ENCODE measurements around the gene NKAIN1. TPM values are rescaled to one million over a fixed set of nuclear protein-coding genes. Genes with fewer than 3 reads are reported as not detected.
A peak's percentile ranks its signal among the peaks of the same experiment; 100 is the strongest.

Gene NKAIN1
- total RNA-seq, 1 experiment from 2014 or later, result 1.1 TPM

- Histone ChIP-seq H3K27me3 (ENCODE audit: insufficient read depth, low read length) (no peaks in the 10 kb centered on the region), H3K79me2 (ENCODE audit: insufficient read depth, low read length) (no peaks in the 10 kb centered on the region), H3K9me2 (ENCODE audit: insufficient read depth) (no peaks in the 10 kb centered on the region), H3K27ac (ENCODE audit: low read depth, low read length) (no peak overlapping the region), H3K4me1 (ENCODE audit: control insufficient read depth in 1 of 2, insufficient read depth in 2 of 2, low read length in 2 of 2) (peaks cover 9 to 21% of the 10 kb centered on the region in 2 experiments), H3K9me3 (ENCODE audit: control insufficient read depth in 1 of 2, insufficient read depth in 1 of 2, low read depth in 1 of 2, low read length in 2 of 2) (no peaks in the 10 kb centered on the region), H3K4me3 (replicated peaks in 1 of 2; ENCODE audit: low read depth in 1 of 2, low read length in 2 of 2) (no peak overlapping the region), H4K20me1 (ENCODE audit: insufficient read depth) (no peaks in the 10 kb centered on the region), H2AFZ (ENCODE audit: low read depth, low read length, poor library complexity, severe bottlenecking) (peak overlapping the region; percentile 61), H3K36me3 (ENCODE audit: control insufficient read depth in 1 of 2, insufficient read depth in 2 of 2, low read length in 2 of 2) (no peaks in the 10 kb centered on the region), H3K9ac (ENCODE audit: low read length) (no peak overlapping the region), H3K4me2 (ENCODE audit: low read length) (peak overlapping the region; percentile 7; the same call in 1 of the 2 replicates)
- no peak for ATAC-seq
- POLR2A ChIA-PET, result no interaction called here
- RAD21 ChIA-PET (ENCODE audit: low non-redundant PET in 1 of 2, low total read pairs in 2 of 2, uncharacterized antibody in 2 of 2, unreplicated experiment in 2 of 2), result no interaction called here
- CTCF ChIA-PET, result interaction anchor here (1.2 to 2.7 kb wide), 2 partner anchors 10 to 29 kb away, joined by 3 to 8 read pairs; no protein-coding TSS in a partner anchor
- no peak for TF ChIP-seq ATF3 (IDR thresholded peaks at IDR 0.05)
- TF ChIP-seq CBX3 (IDR thresholded peaks at IDR 0.05; ENCODE audit: low read depth), result no peak
- no peak for TF ChIP-seq EGR1 (IDR thresholded peaks at IDR 0.05; ENCODE audit: low read depth)
- TF ChIP-seq ZNF274 (IDR thresholded peaks at IDR 0.05; ENCODE audit: low read depth, low read length), result no peak
- intact Hi-C loops (cut with micrococcal nuclease), result loop anchor here (10.0 kb wide), 1 partner anchor 87 kb away; the partner anchor contains the start of gene PUM1
- DNase-seq (ENCODE audit: low read depth, low spot score), result no peak
- no TSS peak for BruUV-seq (replicated peaks)
Observed at GRCh38 chr1:31152181-31152795, 87.4 kb downstream of the NKAIN1 start.

- ChIA-PET POLR2A (no interaction called here), CTCF (interaction anchor here (1.2 to 2.7 kb wide), 2 partner anchors 11 to 30 kb away, joined by 3 to 8 read pairs; no protein-coding TSS in a partner anchor), RAD21 (ENCODE audit: low non-redundant PET in 1 of 2, low total read pairs in 2 of 2, uncharacterized antibody in 2 of 2, unreplicated experiment in 2 of 2) (no interaction called here)
- no peaks in the 10 kb centered on the region for H3K36me3 ChIP-seq (ENCODE audit: control insufficient read depth in 1 of 2, insufficient read depth in 2 of 2, low read length in 2 of 2)
- ATAC-seq, result no peak
- no peaks in the 10 kb centered on the region for H3K79me2 ChIP-seq (ENCODE audit: insufficient read depth, low read length)
- no peak for DNase-seq (ENCODE audit: low read depth, low spot score)
- H3K9ac ChIP-seq (ENCODE audit: low read length), result no peak overlapping the region
- H3K27me3 ChIP-seq (ENCODE audit: insufficient read depth, low read length), result no peaks in the 10 kb centered on the region
- H3K4me3 ChIP-seq (replicated peaks in 1 of 2; ENCODE audit: low read depth in 1 of 2, low read length in 2 of 2), result no peak overlapping the region
- no peaks in the 10 kb centered on the region for H3K9me3 ChIP-seq (ENCODE audit: control insufficient read depth in 1 of 2, insufficient read depth in 1 of 2, low read depth in 1 of 2, low read length in 2 of 2)
- peaks cover 9 to 21% of the 10 kb centered on the region in 2 experiments for H3K4me1 ChIP-seq (ENCODE audit: control insufficient read depth in 1 of 2, insufficient read depth in 2 of 2, low read length in 2 of 2)
- H2AFZ ChIP-seq (ENCODE audit: low read depth, low read length, poor library complexity, severe bottlenecking), result no peak overlapping the region
- H3K9me2 ChIP-seq (ENCODE audit: insufficient read depth), result no peaks in the 10 kb centered on the region
- intact Hi-C loops (cut with micrococcal nuclease), result loop anchor here (10.0 kb wide), 1 partner anchor 87 kb away; the partner anchor contains the start of gene PUM1
- no peaks in the 10 kb centered on the region for H4K20me1 ChIP-seq (ENCODE audit: insufficient read depth)
- no TSS peak for BruUV-seq (replicated peaks)
- H3K27ac ChIP-seq (ENCODE audit: low read depth, low read length), result no peak overlapping the region
- H3K4me2 ChIP-seq (ENCODE audit: low read length), result no peak overlapping the region
- TF ChIP-seq POLR2A (IDR thresholded peaks at IDR 0.05; ENCODE audit: borderline replicate concordance, extremely low read depth, insufficient read depth, insufficient read length), result no peak
- no peak for TF ChIP-seq MAX (IDR thresholded peaks at IDR 0.05)
- no peak for TF ChIP-seq POLR2AphosphoS5 (IDR thresholded peaks at IDR 0.05; ENCODE audit: low read depth, low read length)
- no peak for TF ChIP-seq ATF3 (IDR thresholded peaks at IDR 0.05)
- no peak for TF ChIP-seq REST (IDR thresholded peaks at IDR 0.05; ENCODE audit: low read depth)
- TF ChIP-seq ZBTB33 (IDR thresholded peaks at IDR 0.05; ENCODE audit: extremely low read depth, insufficient replicate concordance, low read length), result no peak
- no peak for TF ChIP-seq SIN3A (IDR thresholded peaks at IDR 0.05; ENCODE audit: low read depth)
- TF ChIP-seq EZH2 (IDR thresholded peaks at IDR 0.05), result no peak
- no peak for TF ChIP-seq CEBPB (IDR thresholded peaks at IDR 0.05; ENCODE audit: low read depth)
- TF ChIP-seq SP1 (IDR thresholded peaks at IDR 0.05; ENCODE audit: low read depth), result no peak
- no peak for TF ChIP-seq ZNF274 (IDR thresholded peaks at IDR 0.05; ENCODE audit: low read depth, low read length)
- TF ChIP-seq JUND (IDR thresholded peaks at IDR 0.05), result no peak
Observed at GRCh38 chr1:31151402-31151801, 88.3 kb downstream of the NKAIN1 start.
